Measurements from ENCODE around the gene CEACAM16.
"Not testable (repeated sequence)": the region's sequence is repeated elsewhere in the genome, so short reads cannot be mapped to it uniquely, and the experiment has no call there.

Gene CEACAM16

GRCh38 chr19:44717603-44718002 is 18.7 kb downstream of the CEACAM16 start:
- no peak for DNase-seq (ENCODE audit: low spot score)
- no peak for TF ChIP-seq CTCF (IDR thresholded peaks at IDR 0.05; ENCODE audit: extremely low read depth, missing control alignments)

GRCh38 chr19:44718441-44719261 is 19.7 kb downstream of the CEACAM16 start:
- TF ChIP-seq CTCF (IDR thresholded peaks at IDR 0.05; ENCODE audit: extremely low read depth, missing control alignments): no peak
- no peak for DNase-seq (ENCODE audit: low spot score)

GRCh38 chr19:44719262-44719701 is 20.3 kb downstream of the CEACAM16 start:
- no peak for DNase-seq (ENCODE audit: low spot score)
- no peak for TF ChIP-seq CTCF (IDR thresholded peaks at IDR 0.05; ENCODE audit: extremely low read depth, missing control alignments)

GRCh38 chr19:44720396-44720795 is 21.4 kb downstream of the CEACAM16 start:
- not testable (repeated sequence) for DNase-seq (ENCODE audit: low spot score)

- no peak for DNase-seq (ENCODE audit: low spot score)
- no peak for TF ChIP-seq CTCF (IDR thresholded peaks at IDR 0.05; ENCODE audit: extremely low read depth, missing control alignments)
Measured at GRCh38 chr19:44720945-44721344, 22.0 kb downstream of the CEACAM16 start.

GRCh38 chr19:44721369-44721768 is 22.4 kb downstream of the CEACAM16 start:
- DNase-seq (ENCODE audit: low spot score): not testable (repeated sequence)

- peak; percentile 59 for DNase-seq (ENCODE audit: low spot score)
- no peak for TF ChIP-seq CTCF (IDR thresholded peaks at IDR 0.05; ENCODE audit: extremely low read depth, missing control alignments)
Measured at GRCh38 chr19:44722131-44723121, 23.5 kb downstream of the CEACAM16 start.

GRCh38 chr19:44723299-44723951 is 24.5 kb downstream of the CEACAM16 start:
- TF ChIP-seq CTCF (IDR thresholded peaks at IDR 0.05; ENCODE audit: extremely low read depth, missing control alignments): no peak

More at GRCh38 chr19:44723299-44723951, 24.5 kb downstream of the CEACAM16 start:
- no peak for DNase-seq (ENCODE audit: low spot score)

Measured in GM20000 (cell line).